HCT116 (cell line): ENCODE data around the gene ZNF653. TPM values are rescaled to one million over a fixed set of nuclear protein-coding genes. Genes with fewer than 3 reads are reported as not detected.
"Not testable (repeated sequence)": the region's sequence is repeated elsewhere in the genome, so short reads cannot be mapped to it uniquely, and the experiment has no call there.

Experiments
- ATAC-seq: fragments of 200-7000 bp; cut with Tn5 transposase; 2 replicates; pipeline ENCODE4 v1.9.1; 2020; ENCODE audit warnings: mild to moderate bottlenecking, moderate library complexity
- BruUV-seq: library from RNA; stranded (reverse); fragments of 400-500 nt; replicated peaks from 2 replicates; lab custom pipeline; 2021; lab: Mats Ljungman, UMichigan
- CTCF ChIA-PET: fragments of 300-600 bp; sonication (Branson Sonifier 250); formaldehyde crosslinking; loops from one replicate; lab custom pipeline; 2021; ENCODE audit warnings: antibody characterized with exemption; lab: Charles Lee
- POLR2A ChIA-PET: fragments of 300-600, 350-600 bp; sonication (Branson Sonifier 250); formaldehyde crosslinking; loops from one replicate; lab custom pipeline; 2021; ENCODE audit warnings: antibody characterized with exemption; lab: Charles Lee
- RAD21 ChIA-PET, 2 experiments: fragments of 300-600 bp; sonication (Branson Sonifier 250); formaldehyde crosslinking; loops; one replicate each; lab custom pipeline; 2023; ENCODE audit warnings: low total read pairs in 2 of 2; ENCODE audit not compliant: uncharacterized antibody in 2 of 2, unreplicated experiment in 2 of 2, low non-redundant PET in 1 of 2; lab: Charles Lee
- DNase-seq: peaks from one replicate; pipeline ENCODE4 v3.0.0-alpha.2; 2010; ENCODE audit warnings: low read depth, low spot score
- H2AFZ ChIP-seq: fragments of 200-600 bp; shearing (Covaris generic), sonication (generic); 2 replicates; pipeline ENCODE4 v1.6.1; 2017; ENCODE audit warnings: low read depth, mixed run types, mixed read lengths, antibody characterized with exemption, low read length; ENCODE audit not compliant: poor library complexity, severe bottlenecking
- H3K27ac ChIP-seq: 2 replicates; pipeline ENCODE4 v1.5.1; 2012; ENCODE audit warnings: low read depth, low read length
- H3K27me3 ChIP-seq: fragments of 200-600 bp; sonication (generic); 2 replicates; pipeline ENCODE4 v1.6.1; 2016; ENCODE audit warnings: mixed run types, low read length, mixed read lengths; ENCODE audit not compliant: insufficient read depth
- H3K36me3 ChIP-seq, 2 experiments: fragments of 200-500 bp in 1 of 2; fragments of 200-600 bp in 1 of 2; sonication (Bioruptor generic) in 1 of 2; sonication (generic) in 1 of 2; 2 replicates each; pipeline versions ENCODE4 v1.5.1 to v1.6.1; 2014 to 2016; ENCODE audit warnings: low read length in 2 of 2, inconsistent platforms in 1 of 2, mixed read lengths in 1 of 2, mixed run types in 1 of 2; ENCODE audit not compliant: insufficient read depth in 2 of 2, control insufficient read depth in 1 of 2
- H3K4me1 ChIP-seq, 2 experiments: fragments of 200-600 bp in 1 of 2; sonication (generic) in 1 of 2; 2 replicates each; pipeline versions ENCODE4 v1.5.1 to v1.6.1; 2012 to 2017; ENCODE audit warnings: low read length in 2 of 2, inconsistent platforms in 1 of 2, mild to moderate bottlenecking in 1 of 2, mixed read lengths in 1 of 2, mixed run types in 1 of 2, moderate library complexity in 1 of 2; ENCODE audit not compliant: insufficient read depth in 2 of 2, control insufficient read depth in 1 of 2
- H3K4me2 ChIP-seq: fragments of 200-600 bp; sonication (generic); 2 replicates; pipeline ENCODE4 v1.6.1; 2017; ENCODE audit warnings: mixed run types, low read length, mixed read lengths
- H3K4me3 ChIP-seq, 2 experiments: fragments of 200-600 bp in 1 of 2; sonication (generic) in 1 of 2; replicated peaks in 1 of 2; 2 replicates each; pipeline ENCODE4 v1.5.1; 2011 to 2016; ENCODE audit warnings: low read length in 2 of 2, control low read depth in 1 of 2, low read depth in 1 of 2, mild to moderate bottlenecking in 1 of 2, mixed read lengths in 1 of 2, mixed run types in 1 of 2
- H3K79me2 ChIP-seq: fragments of 200-600 bp; sonication (generic); 2 replicates; pipeline ENCODE4 v1.6.1; 2017; ENCODE audit warnings: mild to moderate bottlenecking, mixed run types, low read length, moderate library complexity, mixed read lengths; ENCODE audit not compliant: insufficient read depth
- H3K9ac ChIP-seq: fragments of 200-600 bp; sonication (generic); 2 replicates; pipeline ENCODE4 v1.6.1; 2016; ENCODE audit warnings: low read length, mixed read lengths
- H3K9me2 ChIP-seq: fragments of 200-600 bp; sonication (generic), shearing (Covaris generic); 2 replicates; pipeline ENCODE4 v1.6.1; 2017; ENCODE audit warnings: mixed run types, mild to moderate bottlenecking, moderate library complexity; ENCODE audit not compliant: insufficient read depth
- H3K9me3 ChIP-seq, 2 experiments: fragments of 200-500 bp in 1 of 2; fragments of 200-600 bp in 1 of 2; sonication (Bioruptor generic) in 1 of 2; sonication (generic) in 1 of 2; 2 replicates each; pipeline ENCODE4 v1.6.1; 2014 to 2017; ENCODE audit warnings: low read length in 2 of 2, mixed read lengths in 2 of 2, inconsistent platforms in 1 of 2, low read depth in 1 of 2, mild to moderate bottlenecking in 1 of 2, mixed run types in 1 of 2, moderate library complexity in 1 of 2; ENCODE audit not compliant: control insufficient read depth in 1 of 2, insufficient read depth in 1 of 2
- H4K20me1 ChIP-seq: fragments of 200-600 bp; sonication (generic), shearing (Covaris generic); 2 replicates; pipeline ENCODE4 v1.6.1; 2017; ENCODE audit warnings: mixed run types, mild to moderate bottlenecking, moderate library complexity; ENCODE audit not compliant: insufficient read depth
- CBX3 ChIP-seq: IDR thresholded peaks from 2 replicates; pipeline ENCODE4 v1.6.1; 2012; ENCODE audit warnings: low read depth
- CEBPB ChIP-seq: IDR thresholded peaks from 2 replicates; pipeline ENCODE4 v1.6.1; 2012; ENCODE audit warnings: low read depth
- EZH2 ChIP-seq: fragments of 200-600 bp; sonication (generic); IDR thresholded peaks from 2 replicates; pipeline ENCODE4 v1.6.1; 2017; ENCODE audit warnings: antibody characterized with exemption, mixed run types
- EZH2phosphoT487 ChIP-seq: fragments of 200-600 bp; IDR thresholded peaks from 2 replicates; pipeline ENCODE4 v1.6.1; 2018; ENCODE audit warnings: antibody characterized with exemption, borderline replicate concordance
- FOSL1 ChIP-seq: IDR thresholded peaks from 2 replicates; pipeline ENCODE4 v1.6.1; 2012; ENCODE audit warnings: low read depth
- JUND ChIP-seq: IDR thresholded peaks from 2 replicates; pipeline ENCODE4 v1.6.1; 2012
- POLR2A ChIP-seq: IDR thresholded peaks from 2 replicates; pipeline ENCODE4 v1.7.0; 2011; ENCODE audit warnings: borderline replicate concordance; ENCODE audit not compliant: insufficient read depth, insufficient read length; ENCODE audit errors: extremely low read depth
- RAD21 ChIP-seq: IDR thresholded peaks from 2 replicates; pipeline ENCODE4 v1.6.1; 2012; ENCODE audit warnings: low read depth, mild to moderate bottlenecking
- SIN3A ChIP-seq: IDR thresholded peaks from 2 replicates; pipeline ENCODE4 v1.6.1; 2012; ENCODE audit warnings: low read depth
- SRF ChIP-seq: IDR thresholded peaks from 2 replicates; pipeline ENCODE4 v1.6.1; 2012; ENCODE audit warnings: low read depth
- YY1 ChIP-seq: IDR thresholded peaks from 2 replicates; pipeline ENCODE4 v1.6.1; 2011; ENCODE audit warnings: low read length, low read depth, moderate library complexity, mild to moderate bottlenecking; ENCODE audit not compliant: insufficient replicate concordance; ENCODE audit errors: extremely low read depth
- ZBTB33 ChIP-seq: IDR thresholded peaks from 2 replicates; pipeline ENCODE4 v1.6.1; 2011; ENCODE audit warnings: mild to moderate bottlenecking, low read length, moderate library complexity; ENCODE audit not compliant: insufficient replicate concordance; ENCODE audit errors: extremely low read depth
- ZFX ChIP-seq: fragments of 450-650 bp; IDR thresholded peaks from 2 replicates; pipeline ENCODE4 v1.6.1; 2017
- ZNF274 ChIP-seq: fragments of 200-500 bp; sonication (Bioruptor generic); IDR thresholded peaks from 2 replicates; pipeline ENCODE4 v1.6.1; 2014; ENCODE audit warnings: mild to moderate bottlenecking, low read depth, low read length, inconsistent platforms
- intact Hi-C: fragments of 100-400 bp; cut with micrococcal nuclease; formaldehyde crosslinking; loops from 2 replicates; pipeline ENCODE4 v1.10.0; 2022
- total RNA-seq: library from RNA; stranded (reverse); gene quantifications from one replicate; pipeline ENCODE4 v1.2.1, GENCODE V29; 2021; ENCODE audit not compliant: unreplicated experiment
- TF ChIP-seq, protein P1 (sequence below): IDR thresholded peaks from 2 replicates; pipeline ENCODE4 v1.6.1; 2012
- TF ChIP-seq, protein P2 (sequence below): IDR thresholded peaks from 2 replicates; pipeline ENCODE4 v1.6.1; 2012

Gene ZNF653
- total RNA-seq, 1 experiment from 2014 or later: 16.1 TPM

DNA sequence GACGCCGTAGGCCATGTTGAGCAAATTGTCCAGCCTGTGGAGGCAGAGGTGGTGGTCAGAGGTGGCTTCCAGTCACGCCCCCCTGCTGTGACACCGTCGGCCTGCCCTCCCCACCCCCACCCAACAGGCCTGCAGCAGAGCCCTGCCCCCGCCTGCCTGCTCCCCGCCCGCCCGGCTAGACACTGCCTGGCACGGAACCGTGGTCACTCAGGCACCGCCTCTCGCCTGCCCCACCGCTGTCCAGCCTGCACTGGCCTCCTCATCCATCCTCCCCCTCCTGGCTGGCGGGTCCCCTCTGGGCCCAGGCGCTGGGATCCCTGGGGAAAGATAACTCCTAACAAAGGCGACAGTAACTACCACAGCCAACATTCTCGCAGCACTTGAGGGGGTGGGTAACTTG is 48.5 kb downstream of the ZNF653 start (continued):
- no peak for TF ChIP-seq EZH2phosphoT487
- no peak for TF ChIP-seq EZH2

DNA sequence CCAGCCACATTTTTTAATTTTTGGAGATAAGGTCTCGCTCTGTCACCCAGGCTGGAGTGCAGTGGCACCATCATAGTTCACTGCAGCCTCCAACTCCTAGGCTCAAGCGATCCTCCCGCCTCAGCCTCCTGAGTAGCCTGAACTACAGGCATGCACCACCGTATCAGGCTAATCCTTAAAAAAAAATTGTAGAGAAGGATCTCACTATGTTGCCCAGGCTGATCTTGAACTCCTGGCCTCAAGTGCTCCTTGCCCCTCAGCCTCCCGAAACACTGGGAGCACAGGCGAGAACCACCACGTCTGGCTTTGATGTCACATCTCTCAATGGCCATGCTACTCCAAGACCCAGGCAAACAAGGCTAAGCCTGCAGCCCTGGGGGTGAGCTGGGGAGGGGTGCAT is 49.0 kb downstream of the ZNF653 start:
- CTCF ChIA-PET: interaction anchor here (1.6 kb wide), 1 partner anchor 73 kb away, joined by 6 read pairs; the partner anchor contains the start of gene EPOR
- no peaks in the 10 kb centered on the region for H3K4me1 ChIP-seq
- TF ChIP-seq CBX3 (no peak), SRF (no peak), EZH2phosphoT487 (no peak), ZFX (no peak), RAD21 (no peak), CEBPB (no peak), EZH2 (no peak), JUND (no peak), POLR2A (no peak), ZNF274 (no peak), FOSL1 (no peak), YY1 (no peak), ZBTB33 (no peak), SIN3A (no peak)
- TF ChIP-seq, protein P1, sequence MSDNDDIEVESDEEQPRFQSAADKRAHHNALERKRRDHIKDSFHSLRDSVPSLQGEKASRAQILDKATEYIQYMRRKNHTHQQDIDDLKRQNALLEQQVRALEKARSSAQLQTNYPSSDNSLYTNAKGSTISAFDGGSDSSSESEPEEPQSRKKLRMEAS: no peak
- TF ChIP-seq, protein P2, sequence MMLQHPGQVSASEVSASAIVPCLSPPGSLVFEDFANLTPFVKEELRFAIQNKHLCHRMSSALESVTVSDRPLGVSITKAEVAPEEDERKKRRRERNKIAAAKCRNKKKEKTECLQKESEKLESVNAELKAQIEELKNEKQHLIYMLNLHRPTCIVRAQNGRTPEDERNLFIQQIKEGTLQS: no peak
- H3K27ac ChIP-seq: no peak overlapping the region
- no peak for DNase-seq
- intact Hi-C loops: no loop called here
- no peak overlapping the region for H2AFZ ChIP-seq
- no peaks in the 10 kb centered on the region for H3K9me2 ChIP-seq
- no peaks in the 10 kb centered on the region for H3K27me3 ChIP-seq
- RAD21 ChIA-PET: no interaction called here
- H3K4me3 ChIP-seq: no peak overlapping the region
- no peaks in the 10 kb centered on the region for H3K79me2 ChIP-seq
- H3K9ac ChIP-seq: no peak overlapping the region
- BruUV-seq: no TSS peak
- POLR2A ChIA-PET: no interaction called here
- no peaks in the 10 kb centered on the region for H3K9me3 ChIP-seq
- H3K4me2 ChIP-seq: no peak overlapping the region
- no peaks in the 10 kb centered on the region for H3K36me3 ChIP-seq
- no peak for ATAC-seq
- H4K20me1 ChIP-seq: no peaks in the 10 kb centered on the region

DNA sequence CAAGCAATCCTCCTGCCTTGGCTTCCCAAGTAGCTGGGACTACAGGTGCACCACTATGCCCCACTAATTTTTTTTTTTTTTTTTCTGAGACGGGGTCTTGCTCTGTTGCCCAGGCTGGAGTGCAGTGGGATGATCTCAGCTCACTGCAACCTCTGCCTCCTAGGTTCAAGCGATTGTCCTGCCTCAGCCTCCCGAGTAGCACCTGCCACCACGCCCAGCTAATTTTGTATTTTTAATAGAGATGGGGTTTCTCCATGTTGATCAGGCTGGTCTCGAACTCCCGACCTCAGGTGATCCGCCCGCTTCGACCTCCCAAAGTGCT is 50.4 kb downstream of the ZNF653 start:
- H3K4me1 ChIP-seq, H3K79me2 ChIP-seq, H3K27ac ChIP-seq, H4K20me1 ChIP-seq, H3K9me3 ChIP-seq, H3K4me2 ChIP-seq, H3K9ac ChIP-seq, H3K36me3 ChIP-seq, H3K27me3 ChIP-seq, POLR2A ChIA-PET, H3K9me2 ChIP-seq, DNase-seq, H3K4me3 ChIP-seq, intact Hi-C loops, BruUV-seq, H2AFZ ChIP-seq, ATAC-seq: not testable (repeated sequence)
- CTCF ChIA-PET: interaction anchor here (1.6 kb wide), 1 partner anchor 72 kb away, joined by 6 read pairs; the partner anchor contains the start of gene EPOR
- RAD21 ChIA-PET: interaction anchor here in 1 of 2 experiments (0.6 kb wide), 1 partner anchor 9 kb away, joined by 3 read pairs; no protein-coding TSS in a partner anchor
